ENCODE measurements around the gene TFG.

- TF ChIP-seq CTCF (IDR thresholded peaks at IDR 0.05) (no peak), POLR2A (IDR thresholded peaks at IDR 0.05) (no peak)
Observed at GRCh38 chr3:100697723-100698285, 11.5 kb upstream of the TFG start.

Measured in body of pancreas (tissue), 4 donors.